Amniotic epithelial cell (primary cell): ENCODE data around the gene ENOPH1.
A peak's percentile ranks its signal among the peaks of the same experiment; 100 is the strongest.

Source experiments
- DNase-seq: peaks from one replicate; pipeline ENCODE4 v3.0.0-alpha.2; 2010; ENCODE audit warnings: low read depth

ENOPH1 gene

GRCh38 chr4:82428526-82428968 is 1.8 kb upstream of the ENOPH1 start:
- DNase-seq = no peak

GRCh38 chr4:82428969-82429727 is 1.2 kb upstream of the ENOPH1 start:
- peak; percentile 75 for DNase-seq

- DNase-seq = no peak
Observed at GRCh38 chr4:82429728-82430192, 630 bp upstream of the ENOPH1 start.

- peak; percentile 26 for DNase-seq
Observed at GRCh38 chr4:82430964-82431745, 765 bp downstream of the ENOPH1 start.

- DNase-seq = no peak
Observed at GRCh38 chr4:82431831-82432230, 1.4 kb downstream of the ENOPH1 start.

GRCh38 chr4:82432596-82432995 is 2.2 kb downstream of the ENOPH1 start:
- DNase-seq = no peak

- no peak for DNase-seq
Observed at GRCh38 chr4:82433791-82434190, 3.4 kb downstream of the ENOPH1 start.

GRCh38 chr4:82434949-82435348 is 4.6 kb downstream of the ENOPH1 start:
- DNase-seq = no peak

- DNase-seq = no peak
Observed at GRCh38 chr4:82436130-82436529, 5.7 kb downstream of the ENOPH1 start.

- no peak for DNase-seq
Observed at GRCh38 chr4:82436780-82437179, 6.4 kb downstream of the ENOPH1 start.

GRCh38 chr4:82437285-82438005 is 7.1 kb downstream of the ENOPH1 start:
- peak; percentile 50 for DNase-seq

GRCh38 chr4:82439088-82439487 is 8.7 kb downstream of the ENOPH1 start:
- no peak for DNase-seq

- DNase-seq = no peak
Observed at GRCh38 chr4:82447886-82448285, 17.5 kb downstream of the ENOPH1 start.

GRCh38 chr4:82450966-82451755 is 20.8 kb downstream of the ENOPH1 start:
- no peak for DNase-seq

GRCh38 chr4:82452026-82452425 is 21.6 kb downstream of the ENOPH1 start:
- DNase-seq = no peak

GRCh38 chr4:82457266-82457665 is 26.9 kb downstream of the ENOPH1 start:
- no peak for DNase-seq

- DNase-seq = no peak
Observed at GRCh38 chr4:82458729-82459128, 28.3 kb downstream of the ENOPH1 start.

GRCh38 chr4:82461710-82462109 is 31.3 kb downstream of the ENOPH1 start:
- DNase-seq = no peak

- DNase-seq = peak; percentile 82
Observed at GRCh38 chr4:82462415-82462831, 32.0 kb downstream of the ENOPH1 start.

GRCh38 chr4:82463221-82463620 is 32.8 kb downstream of the ENOPH1 start:
- no peak for DNase-seq

GRCh38 chr4:82467471-82467870 is 37.1 kb downstream of the ENOPH1 start:
- peak; percentile 11 for DNase-seq
